ENCODE measurements around the gene MOB3B. TPM values are rescaled to one million over a fixed set of nuclear protein-coding genes. Genes with fewer than 3 reads are reported as not detected.

Gene MOB3B
- total and polyA plus RNA-seq, 10 of the 15 experiments (the other 5 are each of a cell fraction or from before 2014, with no cell fraction given): 0.44 to 2.7 (median 0.91) TPM

DNA sequence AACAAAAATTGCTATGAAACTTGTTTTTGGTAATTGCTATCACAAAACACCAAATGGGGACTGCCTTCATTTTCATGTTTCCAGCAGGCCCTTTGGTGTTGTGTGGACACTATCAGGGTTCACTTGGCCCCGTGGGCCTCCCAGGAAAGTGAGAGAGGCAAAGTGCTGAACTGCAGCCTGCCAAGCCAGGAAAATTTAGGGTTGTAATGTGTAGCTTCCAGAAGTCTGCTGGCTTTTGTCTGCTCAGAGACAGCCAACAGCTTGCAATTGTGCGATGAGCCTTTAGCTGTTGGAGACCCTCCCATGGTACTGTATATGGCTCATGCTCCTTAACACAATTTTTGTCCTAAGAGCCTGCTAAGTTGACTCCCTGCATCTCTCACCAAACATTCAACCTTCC, 127.0 kb downstream of the MOB3B start:
- H3K4me1 ChIP-seq (ENCODE audit: control insufficient read depth, insufficient read depth, low read length): no peaks in the 10 kb centered on the region
- intact Hi-C loops (cut with micrococcal nuclease; ENCODE audit: unreplicated experiment) (no loop called here), in situ Hi-C loops (cut with MboI) (no loop called here)
- ChIA-PET RAD21 (ENCODE audit: unreplicated experiment) (no interaction called here), SMC1A (ENCODE audit: uncharacterized antibody, unreplicated experiment) (no interaction called here), POLR2A (no interaction called here), CTCF (no interaction called here)
- H3K79me2 ChIP-seq (ENCODE audit: control insufficient read depth, insufficient read depth, low read length): no peaks in the 10 kb centered on the region
- no peaks in the 10 kb centered on the region for H3K36me3 ChIP-seq (ENCODE audit: control insufficient read depth in 2 of 2, insufficient read depth in 2 of 2, low read length in 1 of 2)
- no peak overlapping the region for H3K9ac ChIP-seq (ENCODE audit: control insufficient read depth, insufficient read depth, low read length)
- WGBS (ENCODE audit: insufficient coverage, insufficient replicate concordance, low lambda C conversion rate, missing lambda C conversion rate): 40% methylated on average over 2 of the region's 2 CpGs
- H4K20me1 ChIP-seq (ENCODE audit: control insufficient read depth, insufficient read depth): no peaks in the 10 kb centered on the region; the same call in 1 of the 2 replicates
- no peak overlapping the region for H3K4me2 ChIP-seq (ENCODE audit: control insufficient read depth, insufficient read depth)
- no peaks in the 10 kb centered on the region for H3K9me3 ChIP-seq (replicated peaks; ENCODE audit: control insufficient read depth, insufficient read depth, low read length)
- H3K4me3 ChIP-seq: no peak overlapping the region
- no peak overlapping the region for H3K27ac ChIP-seq (ENCODE audit: control insufficient read depth, insufficient read depth)
- DNase-seq (ENCODE audit: low read depth, low spot score): no peak
- no TSS peak for BruUV-seq (replicated peaks)
- H3K27me3 ChIP-seq (replicated peaks in 1 of 2; ENCODE audit: control insufficient read depth in 2 of 2, insufficient read depth in 2 of 2, low read length in 1 of 2): no peaks in the 10 kb centered on the region
- no peak for ATAC-seq
- FAIRE-seq: no peak
- H2AFZ ChIP-seq (ENCODE audit: control insufficient read depth, low read depth, low read length): no peak overlapping the region
- TF ChIP-seq NRF1 (conservative IDR thresholded peaks at IDR 0.05; ENCODE audit: low read depth, low read length) (no peak), CREM (IDR thresholded peaks at IDR 0.05; ENCODE audit: low read depth) (no peak), HCFC1 (IDR thresholded peaks at IDR 0.05; ENCODE audit: low read length) (no peak), POU2F2 (IDR thresholded peaks at IDR 0.05; ENCODE audit: borderline replicate concordance, low read depth, low read length) (no peak), NFYB (IDR thresholded peaks at IDR 0.05; ENCODE audit: insufficient read depth, low read depth, low read length) (no peak), CEBPB (IDR thresholded peaks at IDR 0.05; ENCODE audit: borderline replicate concordance in 1 of 2, low read depth in 2 of 2, low read length in 2 of 2) (no peak), SREBF1 (IDR thresholded peaks at IDR 0.05; ENCODE audit: low read length) (no peak), SIN3A (IDR thresholded peaks at IDR 0.05; ENCODE audit: low read depth, low read length) (no peak), FOS (IDR thresholded peaks at IDR 0.05; ENCODE audit: borderline replicate concordance, extremely low read depth, insufficient read length) (no peak), NR2C2 (IDR thresholded peaks at IDR 0.05; ENCODE audit: borderline replicate concordance, control insufficient read depth, insufficient read length, low read depth) (no peak), HDAC6 (IDR thresholded peaks at IDR 0.05; ENCODE audit: unreplicated experiment) (no peak)
- TF ChIP-seq, protein P1, sequence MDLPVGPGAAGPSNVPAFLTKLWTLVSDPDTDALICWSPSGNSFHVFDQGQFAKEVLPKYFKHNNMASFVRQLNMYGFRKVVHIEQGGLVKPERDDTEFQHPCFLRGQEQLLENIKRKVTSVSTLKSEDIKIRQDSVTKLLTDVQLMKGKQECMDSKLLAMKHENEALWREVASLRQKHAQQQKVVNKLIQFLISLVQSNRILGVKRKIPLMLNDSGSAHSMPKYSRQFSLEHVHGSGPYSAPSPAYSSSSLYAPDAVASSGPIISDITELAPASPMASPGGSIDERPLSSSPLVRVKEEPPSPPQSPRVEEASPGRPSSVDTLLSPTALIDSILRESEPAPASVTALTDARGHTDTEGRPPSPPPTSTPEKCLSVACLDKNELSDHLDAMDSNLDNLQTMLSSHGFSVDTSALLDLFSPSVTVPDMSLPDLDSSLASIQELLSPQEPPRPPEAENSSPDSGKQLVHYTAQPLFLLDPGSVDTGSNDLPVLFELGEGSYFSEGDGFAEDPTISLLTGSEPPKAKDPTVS (IDR thresholded peaks at IDR 0.05; ENCODE audit: low read depth, low read length): no peak
- TF ChIP-seq, protein P2, sequence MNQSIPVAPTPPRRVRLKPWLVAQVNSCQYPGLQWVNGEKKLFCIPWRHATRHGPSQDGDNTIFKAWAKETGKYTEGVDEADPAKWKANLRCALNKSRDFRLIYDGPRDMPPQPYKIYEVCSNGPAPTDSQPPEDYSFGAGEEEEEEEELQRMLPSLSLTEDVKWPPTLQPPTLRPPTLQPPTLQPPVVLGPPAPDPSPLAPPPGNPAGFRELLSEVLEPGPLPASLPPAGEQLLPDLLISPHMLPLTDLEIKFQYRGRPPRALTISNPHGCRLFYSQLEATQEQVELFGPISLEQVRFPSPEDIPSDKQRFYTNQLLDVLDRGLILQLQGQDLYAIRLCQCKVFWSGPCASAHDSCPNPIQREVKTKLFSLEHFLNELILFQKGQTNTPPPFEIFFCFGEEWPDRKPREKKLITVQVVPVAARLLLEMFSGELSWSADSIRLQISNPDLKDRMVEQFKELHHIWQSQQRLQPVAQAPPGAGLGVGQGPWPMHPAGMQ (IDR thresholded peaks at IDR 0.05; ENCODE audit: borderline replicate concordance): no peak
- TF ChIP-seq, protein P3, sequence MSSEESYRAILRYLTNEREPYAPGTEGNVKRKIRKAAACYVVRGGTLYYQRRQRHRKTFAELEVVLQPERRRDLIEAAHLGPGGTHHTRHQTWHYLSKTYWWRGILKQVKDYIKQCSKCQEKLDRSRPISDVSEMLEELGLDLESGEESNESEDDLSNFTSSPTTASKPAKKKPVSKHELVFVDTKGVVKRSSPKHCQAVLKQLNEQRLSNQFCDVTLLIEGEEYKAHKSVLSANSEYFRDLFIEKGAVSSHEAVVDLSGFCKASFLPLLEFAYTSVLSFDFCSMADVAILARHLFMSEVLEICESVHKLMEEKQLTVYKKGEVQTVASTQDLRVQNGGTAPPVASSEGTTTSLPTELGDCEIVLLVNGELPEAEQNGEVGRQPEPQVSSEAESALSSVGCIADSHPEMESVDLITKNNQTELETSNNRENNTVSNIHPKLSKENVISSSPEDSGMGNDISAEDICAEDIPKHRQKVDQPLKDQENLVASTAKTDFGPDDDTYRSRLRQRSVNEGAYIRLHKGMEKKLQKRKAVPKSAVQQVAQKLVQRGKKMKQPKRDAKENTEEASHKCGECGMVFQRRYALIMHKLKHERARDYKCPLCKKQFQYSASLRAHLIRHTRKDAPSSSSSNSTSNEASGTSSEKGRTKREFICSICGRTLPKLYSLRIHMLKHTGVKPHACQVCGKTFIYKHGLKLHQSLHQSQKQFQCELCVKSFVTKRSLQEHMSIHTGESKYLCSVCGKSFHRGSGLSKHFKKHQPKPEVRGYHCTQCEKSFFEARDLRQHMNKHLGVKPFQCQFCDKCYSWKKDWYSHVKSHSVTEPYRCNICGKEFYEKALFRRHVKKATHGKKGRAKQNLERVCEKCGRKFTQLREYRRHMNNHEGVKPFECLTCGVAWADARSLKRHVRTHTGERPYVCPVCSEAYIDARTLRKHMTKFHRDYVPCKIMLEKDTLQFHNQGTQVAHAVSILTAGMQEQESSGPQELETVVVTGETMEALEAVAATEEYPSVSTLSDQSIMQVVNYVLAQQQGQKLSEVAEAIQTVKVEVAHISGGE (CRISPR knock-in tag; IDR thresholded peaks at IDR 0.05): no peak
- TF ChIP-seq, protein P4, sequence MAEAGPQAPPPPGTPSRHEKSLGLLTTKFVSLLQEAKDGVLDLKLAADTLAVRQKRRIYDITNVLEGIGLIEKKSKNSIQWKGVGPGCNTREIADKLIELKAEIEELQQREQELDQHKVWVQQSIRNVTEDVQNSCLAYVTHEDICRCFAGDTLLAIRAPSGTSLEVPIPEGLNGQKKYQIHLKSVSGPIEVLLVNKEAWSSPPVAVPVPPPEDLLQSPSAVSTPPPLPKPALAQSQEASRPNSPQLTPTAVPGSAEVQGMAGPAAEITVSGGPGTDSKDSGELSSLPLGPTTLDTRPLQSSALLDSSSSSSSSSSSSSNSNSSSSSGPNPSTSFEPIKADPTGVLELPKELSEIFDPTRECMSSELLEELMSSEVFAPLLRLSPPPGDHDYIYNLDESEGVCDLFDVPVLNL (IDR thresholded peaks at IDR 0.05; ENCODE audit: low read depth, low read length): no peak

Data from GM12878 (cell line).